K562 (cell line): Measurements from ENCODE around the gene PCDH1. TPM values are rescaled to one million over a fixed set of nuclear protein-coding genes. Genes with fewer than 3 reads are reported as not detected.

Experiments used
- EGR1 ChIP-seq: fragments of 450-650 bp; conservative IDR thresholded peaks from 2 replicates; pipeline ENCODE4 v1.6.1; 2017; ENCODE audit warnings: mild to moderate bottlenecking
- EZH2 ChIP-seq: IDR thresholded peaks from 2 replicates; pipeline ENCODE4 v1.6.1; 2012; ENCODE audit warnings: low read depth, mild to moderate bottlenecking, inconsistent platforms, low read length, borderline replicate concordance
- FOXK1 ChIP-seq: sonication (generic); formaldehyde crosslinking; IDR thresholded peaks from 2 replicates; pipeline ENCODE4 v1.8.0; 2022; ENCODE audit warnings: missing genetic modification reagents, mild to moderate bottlenecking, borderline replicate concordance
- GATAD2B ChIP-seq: fragments of 450-650 bp; IDR thresholded peaks from 2 replicates; pipeline ENCODE4 v1.6.1; 2017; ENCODE audit warnings: mild to moderate bottlenecking, borderline replicate concordance
- MCM2 ChIP-seq: fragments of 450-650 bp; IDR thresholded peaks from 2 replicates; pipeline ENCODE4 v1.6.1; 2017; ENCODE audit warnings: low read depth, mild to moderate bottlenecking
- MEIS2 ChIP-seq: fragments of 450-650 bp; IDR thresholded peaks from 2 replicates; pipeline ENCODE4 v1.6.1; 2014; ENCODE audit warnings: mild to moderate bottlenecking; ENCODE audit not compliant: partially characterized antibody
- PURB ChIP-seq: sonication (generic); formaldehyde crosslinking; IDR thresholded peaks from 2 replicates; pipeline ENCODE4 v1.9.0; 2021; ENCODE audit warnings: low read depth, mild to moderate bottlenecking, missing genetic modification reagents
- RAD51 ChIP-seq: fragments of 450-650 bp; IDR thresholded peaks from 2 replicates; pipeline ENCODE4 v1.7.1; 2016; ENCODE audit warnings: low read depth, mild to moderate bottlenecking, borderline replicate concordance
- REST ChIP-seq, 2 experiments: fragments of 450-650 bp; formaldehyde crosslinking in 1 of 2; IDR thresholded peaks; 2 replicates each; pipeline versions ENCODE4 v1.4.0 to v1.6.1; 2014 to 2020; ENCODE audit warnings: mild to moderate bottlenecking in 2 of 2, borderline replicate concordance in 1 of 2, low read depth in 1 of 2
- ZNF133 ChIP-seq: fragments of 250-450 bp; sonication (Bioruptor Pico); IDR thresholded peaks from 2 replicates; pipeline ENCODE4 v1.4.0; 2020; ENCODE audit warnings: mild to moderate bottlenecking
- ZNF217 ChIP-seq: sonication (generic); formaldehyde crosslinking; IDR thresholded peaks from 2 replicates; pipeline ENCODE4 v1.8.0; 2022; ENCODE audit warnings: mild to moderate bottlenecking, missing genetic modification reagents
- polyA plus RNA-seq, 8 experiments: library from polyadenylated mRNA; depleted of rRNA in 4 of 8; stranded (reverse) in 5 of 8; unstranded in 3 of 8; fragments of >200 nt; fragmentation: Nextera tagmentation in 2 of 8; fragmentation: Illumina TruSeq in 1 of 8; extraction: Ambion mirVana in 2 of 8; extraction: Trizol in 1 of 8; gene quantifications; 2 replicates each; pipeline versions ENCODE4 v1.2.1 to v1.2.3, GENCODE V29; 2011 to 2014; ENCODE audit warnings: inconsistent platforms in 1 of 8, missing spikeins in 1 of 8
- total RNA-seq, 7 experiments: library from RNA; depleted of rRNA in 6 of 7; stranded (reverse); fragments of >200 nt in 6 of 7; fragmentation: Illumina TruSeq in 2 of 7; extraction: Trizol in 2 of 7; gene quantifications; 2 replicates each; pipeline versions ENCODE4 v1.2.1 to v1.2.3, GENCODE V29; 2011 to 2021; ENCODE audit warnings: low replicate concordance in 1 of 7
- TF ChIP-seq, protein P1 (sequence below), 2 experiments: fragments of 150-350 bp in 1 of 2; IDR thresholded peaks; 2 replicates each; pipeline ENCODE4 v1.6.1; 2012 to 2016; ENCODE audit warnings: low read depth in 2 of 2, low read length in 2 of 2, mild to moderate bottlenecking in 1 of 2, moderate library complexity in 1 of 2
- TF ChIP-seq, protein P2 (sequence below): fragments of 250-450 bp; sonication (Bioruptor Pico); IDR thresholded peaks from 2 replicates; pipeline ENCODE4 v1.4.0; 2020; ENCODE audit warnings: mild to moderate bottlenecking

Gene PCDH1
- total and polyA plus RNA-seq, 9 of the 15 experiments (the other 6 are each of a cell fraction or from before 2014, with no cell fraction given) = 0.11 to 3.6 (median 1.9) TPM; not detected in 1

DNA sequence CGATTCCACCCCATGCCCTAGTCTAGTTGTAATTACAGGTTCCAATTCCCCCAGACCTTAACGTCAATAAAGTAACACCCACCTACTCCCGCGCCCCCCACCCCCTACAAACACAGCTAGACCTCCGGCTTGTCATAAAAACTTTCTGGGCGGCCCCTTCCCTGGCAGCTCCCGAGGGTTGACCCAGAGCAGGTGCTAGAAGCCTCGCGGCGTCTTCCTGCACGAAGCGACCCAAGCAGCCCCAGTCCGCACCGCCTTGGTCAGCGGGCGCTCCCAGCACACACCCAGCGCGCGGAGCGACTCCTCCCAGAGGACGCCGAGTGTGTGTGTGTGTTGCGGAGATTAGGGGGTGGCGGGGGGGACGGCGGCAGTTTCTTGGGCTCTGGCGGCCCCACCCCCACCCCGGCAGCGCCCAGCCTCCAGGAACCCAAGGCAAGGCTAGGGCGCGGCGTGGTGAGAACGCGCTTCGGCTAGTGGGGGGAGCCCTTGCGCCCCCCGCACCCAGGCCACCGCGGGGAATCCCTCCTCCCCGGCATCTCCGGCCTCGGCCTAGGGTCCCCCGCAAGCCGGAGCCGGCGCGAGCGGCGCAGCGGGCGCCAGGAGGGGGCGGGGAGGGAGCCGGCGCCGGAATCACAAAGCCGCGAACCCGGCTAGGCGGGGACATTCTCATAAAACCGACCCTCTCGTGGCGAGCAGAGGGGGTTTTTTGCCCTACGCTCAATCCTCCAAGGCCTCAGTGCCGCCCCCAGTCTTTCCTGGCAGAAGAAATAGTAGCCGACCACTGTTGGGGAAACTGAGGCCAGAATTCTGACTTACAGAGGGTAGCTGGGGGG lies 2.2 kb downstream of the PCDH1 start (continued):
- TF ChIP-seq, protein P1, sequence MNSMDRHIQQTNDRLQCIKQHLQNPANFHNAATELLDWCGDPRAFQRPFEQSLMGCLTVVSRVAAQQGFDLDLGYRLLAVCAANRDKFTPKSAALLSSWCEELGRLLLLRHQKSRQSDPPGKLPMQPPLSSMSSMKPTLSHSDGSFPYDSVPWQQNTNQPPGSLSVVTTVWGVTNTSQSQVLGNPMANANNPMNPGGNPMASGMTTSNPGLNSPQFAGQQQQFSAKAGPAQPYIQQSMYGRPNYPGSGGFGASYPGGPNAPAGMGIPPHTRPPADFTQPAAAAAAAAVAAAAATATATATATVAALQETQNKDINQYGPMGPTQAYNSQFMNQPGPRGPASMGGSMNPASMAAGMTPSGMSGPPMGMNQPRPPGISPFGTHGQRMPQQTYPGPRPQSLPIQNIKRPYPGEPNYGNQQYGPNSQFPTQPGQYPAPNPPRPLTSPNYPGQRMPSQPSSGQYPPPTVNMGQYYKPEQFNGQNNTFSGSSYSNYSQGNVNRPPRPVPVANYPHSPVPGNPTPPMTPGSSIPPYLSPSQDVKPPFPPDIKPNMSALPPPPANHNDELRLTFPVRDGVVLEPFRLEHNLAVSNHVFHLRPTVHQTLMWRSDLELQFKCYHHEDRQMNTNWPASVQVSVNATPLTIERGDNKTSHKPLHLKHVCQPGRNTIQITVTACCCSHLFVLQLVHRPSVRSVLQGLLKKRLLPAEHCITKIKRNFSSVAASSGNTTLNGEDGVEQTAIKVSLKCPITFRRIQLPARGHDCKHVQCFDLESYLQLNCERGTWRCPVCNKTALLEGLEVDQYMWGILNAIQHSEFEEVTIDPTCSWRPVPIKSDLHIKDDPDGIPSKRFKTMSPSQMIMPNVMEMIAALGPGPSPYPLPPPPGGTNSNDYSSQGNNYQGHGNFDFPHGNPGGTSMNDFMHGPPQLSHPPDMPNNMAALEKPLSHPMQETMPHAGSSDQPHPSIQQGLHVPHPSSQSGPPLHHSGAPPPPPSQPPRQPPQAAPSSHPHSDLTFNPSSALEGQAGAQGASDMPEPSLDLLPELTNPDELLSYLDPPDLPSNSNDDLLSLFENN (IDR thresholded peaks at IDR 0.05; ENCODE audit: low read depth in 2 of 2, low read length in 2 of 2) = 0 out of 4 replicates have a peak, but pooled peaks of 1 of the 2 experiments have one; percentile 33
- TF ChIP-seq, protein P2, sequence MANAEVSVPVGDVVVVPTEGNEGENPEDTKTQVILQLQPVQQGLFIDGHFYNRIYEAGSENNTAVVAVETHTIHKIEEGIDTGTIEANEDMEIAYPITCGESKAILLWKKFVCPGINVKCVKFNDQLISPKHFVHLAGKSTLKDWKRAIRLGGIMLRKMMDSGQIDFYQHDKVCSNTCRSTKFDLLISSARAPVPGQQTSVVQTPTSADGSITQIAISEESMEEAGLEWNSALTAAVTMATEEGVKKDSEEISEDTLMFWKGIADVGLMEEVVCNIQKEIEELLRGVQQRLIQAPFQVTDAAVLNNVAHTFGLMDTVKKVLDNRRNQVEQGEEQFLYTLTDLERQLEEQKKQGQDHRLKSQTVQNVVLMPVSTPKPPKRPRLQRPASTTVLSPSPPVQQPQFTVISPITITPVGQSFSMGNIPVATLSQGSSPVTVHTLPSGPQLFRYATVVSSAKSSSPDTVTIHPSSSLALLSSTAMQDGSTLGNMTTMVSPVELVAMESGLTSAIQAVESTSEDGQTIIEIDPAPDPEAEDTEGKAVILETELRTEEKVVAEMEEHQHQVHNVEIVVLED (CRISPR knock-in tag) = no peak
- TF ChIP-seq MCM2 (no peak), REST (IDR thresholded peaks at IDR 0.05; ENCODE audit: borderline replicate concordance) (peak; percentile 60), REST (CRISPR knock-in tag; IDR thresholded peaks at IDR 0.05; ENCODE audit: low read depth) (no peak), RAD51 (no peak), ZNF133 (CRISPR knock-in tag) (no peak), GATAD2B (peak; percentile 71), EGR1 (peak; percentile 62), PURB (CRISPR knock-in tag) (no peak), ZNF217 (CRISPR knock-in tag) (no peak), EZH2 (no peak), MEIS2 (no peak), FOXK1 (CRISPR knock-in tag) (no peak)
